Glutamatergic neuron (in vitro differentiated cells): ENCODE data around the gene CGA. TPM values are rescaled to one million over a fixed set of nuclear protein-coding genes. Genes with fewer than 3 reads are reported as not detected.

Experiments
- DNase-seq: peaks from one replicate; pipeline ENCODE4 v3.0.0; 2022
- H3K27ac Mint-ChIP-seq: one replicate; pipeline ENCODE4 v1.8.0; 2020; ENCODE audit warnings: mild to moderate bottlenecking, mixed read lengths, inconsistent platforms; ENCODE audit not compliant: unreplicated experiment
- H3K27me3 Mint-ChIP-seq: one replicate; pipeline ENCODE4 v1.8.0; 2020; ENCODE audit warnings: mild to moderate bottlenecking, moderate library complexity, mixed read lengths, inconsistent platforms; ENCODE audit not compliant: unreplicated experiment
- H3K36me3 Mint-ChIP-seq: one replicate; pipeline ENCODE4 v1.8.0; 2020; ENCODE audit warnings: mild to moderate bottlenecking, mixed read lengths, inconsistent platforms; ENCODE audit not compliant: unreplicated experiment
- H3K4me1 Mint-ChIP-seq: one replicate; pipeline ENCODE4 v1.8.0; 2020; ENCODE audit warnings: mild to moderate bottlenecking, low read depth, mixed read lengths, inconsistent platforms; ENCODE audit not compliant: unreplicated experiment
- H3K4me3 Mint-ChIP-seq: one replicate; pipeline ENCODE4 v1.8.0; 2020; ENCODE audit warnings: mild to moderate bottlenecking, mixed read lengths, inconsistent platforms; ENCODE audit not compliant: unreplicated experiment
- H3K9me3 Mint-ChIP-seq: one replicate; pipeline ENCODE4 v1.8.0; 2020; ENCODE audit warnings: mild to moderate bottlenecking, moderate library complexity, mixed read lengths, inconsistent platforms; ENCODE audit not compliant: unreplicated experiment
- total RNA-seq: library from RNA; stranded (reverse); fragmentation: NEBNext Ultra II Directional; extraction: Animal tissue kit (Norgen Biotek cat#: 25700); gene quantifications from one replicate; pipeline ENCODE4 v1.2.1, GENCODE V29; 2021; ENCODE audit not compliant: unreplicated experiment
- TF ChIP-seq, protein P1 (sequence below): fragments of 200-600 bp; sonication (generic); IDR thresholded peaks from one replicate; pipeline ENCODE4 v1.5.0; 2021; ENCODE audit not compliant: partially characterized antibody, unreplicated experiment

Gene CGA
- total RNA-seq, 1 donor from 2014 or later = not detected

DNA sequence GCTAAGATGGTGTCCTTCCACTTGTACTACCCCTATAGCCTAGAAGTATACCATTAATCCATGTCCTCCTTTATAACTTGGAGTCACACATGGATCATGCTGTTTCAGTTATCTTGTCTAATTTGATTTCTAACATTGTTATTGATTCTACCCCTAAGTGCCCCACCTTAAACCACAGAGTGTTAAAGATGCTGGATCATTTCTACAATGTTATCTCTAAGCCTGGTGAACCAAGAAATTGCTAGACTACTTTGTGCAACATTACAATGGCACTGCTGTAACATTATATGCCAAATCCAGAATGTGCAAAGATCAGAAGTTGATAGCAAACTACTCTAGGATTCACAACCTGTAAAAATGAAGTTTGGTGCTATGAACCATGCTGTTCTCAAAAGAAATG is 1.7 kb downstream of the CGA start:
- Mint-ChIP-seq H3K27me3 (no peaks in the 10 kb centered on the region), H3K9me3 (no peaks in the 10 kb centered on the region), H3K4me3 (no peak overlapping the region), H3K4me1 (peaks cover 9% of the 10 kb centered on the region), H3K36me3 (no peaks in the 10 kb centered on the region), H3K27ac (no peak overlapping the region)
- DNase-seq = no peak
- TF ChIP-seq, protein P1, sequence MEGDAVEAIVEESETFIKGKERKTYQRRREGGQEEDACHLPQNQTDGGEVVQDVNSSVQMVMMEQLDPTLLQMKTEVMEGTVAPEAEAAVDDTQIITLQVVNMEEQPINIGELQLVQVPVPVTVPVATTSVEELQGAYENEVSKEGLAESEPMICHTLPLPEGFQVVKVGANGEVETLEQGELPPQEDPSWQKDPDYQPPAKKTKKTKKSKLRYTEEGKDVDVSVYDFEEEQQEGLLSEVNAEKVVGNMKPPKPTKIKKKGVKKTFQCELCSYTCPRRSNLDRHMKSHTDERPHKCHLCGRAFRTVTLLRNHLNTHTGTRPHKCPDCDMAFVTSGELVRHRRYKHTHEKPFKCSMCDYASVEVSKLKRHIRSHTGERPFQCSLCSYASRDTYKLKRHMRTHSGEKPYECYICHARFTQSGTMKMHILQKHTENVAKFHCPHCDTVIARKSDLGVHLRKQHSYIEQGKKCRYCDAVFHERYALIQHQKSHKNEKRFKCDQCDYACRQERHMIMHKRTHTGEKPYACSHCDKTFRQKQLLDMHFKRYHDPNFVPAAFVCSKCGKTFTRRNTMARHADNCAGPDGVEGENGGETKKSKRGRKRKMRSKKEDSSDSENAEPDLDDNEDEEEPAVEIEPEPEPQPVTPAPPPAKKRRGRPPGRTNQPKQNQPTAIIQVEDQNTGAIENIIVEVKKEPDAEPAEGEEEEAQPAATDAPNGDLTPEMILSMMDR = no peak

DNA sequence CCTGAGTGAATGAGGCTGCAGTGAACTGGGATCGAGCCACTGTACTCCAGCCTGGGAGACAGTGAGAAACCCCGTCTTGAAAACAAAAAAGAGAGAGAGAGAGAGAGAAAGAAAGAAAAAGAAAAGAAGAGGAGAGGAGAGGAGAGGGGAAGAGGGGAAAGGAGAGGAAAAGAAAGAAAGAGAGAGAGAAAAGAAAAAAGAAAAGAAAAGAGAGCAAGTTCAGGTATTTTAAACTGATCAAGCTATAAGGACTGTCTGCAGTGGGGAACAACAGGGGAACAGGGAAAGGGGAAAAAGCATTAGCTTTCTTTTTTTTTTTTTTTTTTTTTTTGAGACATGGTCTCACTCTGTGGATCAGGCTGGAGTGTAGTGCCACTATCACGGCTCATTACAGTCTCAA is 2.5 kb downstream of the CGA start:
- peaks cover 9% of the 10 kb centered on the region for H3K4me1 Mint-ChIP-seq
- no peaks in the 10 kb centered on the region for H3K36me3 Mint-ChIP-seq
- H3K27me3 Mint-ChIP-seq = no peaks in the 10 kb centered on the region
- H3K9me3 Mint-ChIP-seq = no peaks in the 10 kb centered on the region
- no peak for DNase-seq
- no peak overlapping the region for H3K27ac Mint-ChIP-seq
- TF ChIP-seq, protein P1 = no peak
- H3K4me3 Mint-ChIP-seq = no peak overlapping the region

GRCh38 chr6:87089135-87089534 is 5.8 kb downstream of the CGA start:
- TF ChIP-seq, protein P1 = no peak
- Mint-ChIP-seq H3K27me3 (no peaks in the 10 kb centered on the region), H3K27ac (no peak overlapping the region), H3K36me3 (no peaks in the 10 kb centered on the region), H3K4me1 (peaks cover 3% of the 10 kb centered on the region), H3K4me3 (no peak overlapping the region), H3K9me3 (no peaks in the 10 kb centered on the region)
- DNase-seq = no peak

DNA sequence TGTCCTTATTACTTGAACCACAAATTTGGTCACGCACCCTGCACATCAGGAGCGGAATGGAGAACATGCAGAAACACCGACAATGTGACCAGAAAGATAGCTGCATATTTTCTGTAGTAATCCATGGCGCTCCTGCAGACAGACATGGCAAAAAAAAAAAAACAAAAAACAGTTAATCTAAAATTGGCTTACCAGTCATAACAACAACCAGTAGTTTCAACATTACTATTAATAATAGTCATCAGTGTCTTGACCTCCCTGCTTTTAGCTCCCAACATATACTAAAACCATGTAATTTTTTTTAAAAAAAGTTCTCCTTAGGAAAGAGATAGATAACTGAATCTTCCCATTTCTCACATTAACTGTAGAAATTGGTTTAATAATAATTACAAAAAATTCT is 6.8 kb downstream of the CGA start:
- Mint-ChIP-seq H3K27me3 (no peaks in the 10 kb centered on the region), H3K36me3 (no peaks in the 10 kb centered on the region), H3K4me1 (peaks cover under 1% of the 10 kb centered on the region), H3K27ac (no peak overlapping the region), H3K4me3 (no peak overlapping the region), H3K9me3 (no peaks in the 10 kb centered on the region)
- TF ChIP-seq, protein P1 = no peak
- DNase-seq = no peak

- Mint-ChIP-seq H3K36me3 (no peaks in the 10 kb centered on the region), H3K27me3 (no peaks in the 10 kb centered on the region), H3K27ac (no peak overlapping the region), H3K9me3 (no peaks in the 10 kb centered on the region), H3K4me1 (no peaks in the 10 kb centered on the region), H3K4me3 (no peak overlapping the region)
- no peak for DNase-seq
- TF ChIP-seq, protein P1 = no peak
Measured at GRCh38 chr6:87082160-87082721, 12.7 kb downstream of the CGA start.
